Calu3 (cell line): Measurements from ENCODE around the gene LRP3. TPM values are rescaled to one million over a fixed set of nuclear protein-coding genes. Genes with fewer than 3 reads are reported as not detected.

ENCODE experiments used
- BruUV-seq: library from RNA; stranded (reverse); fragments of 400-500 nt; replicated peaks from 2 replicates; lab custom pipeline; 2021; lab: Mats Ljungman, UMichigan
- CTCF ChIA-PET: fragments of 300-600 bp; sonication (Branson Sonifier 250); formaldehyde crosslinking; loops from one replicate; lab custom pipeline; 2022; ENCODE audit warnings: antibody characterized with exemption; lab: Charles Lee
- DNase-seq: peaks from one replicate; pipeline ENCODE4 v3.0.0; 2022
- H3K27ac Mint-ChIP-seq: one replicate; pipeline ENCODE4 v1.8.0; 2022; ENCODE audit warnings: mixed read lengths; ENCODE audit not compliant: unreplicated experiment
- H3K27me3 Mint-ChIP-seq: one replicate; pipeline ENCODE4 v1.8.0; 2022; ENCODE audit warnings: mixed read lengths; ENCODE audit not compliant: unreplicated experiment
- H3K36me3 Mint-ChIP-seq: one replicate; pipeline ENCODE4 v1.8.0; 2022; ENCODE audit warnings: mild to moderate bottlenecking, moderate library complexity, mixed read lengths; ENCODE audit not compliant: insufficient read depth, unreplicated experiment
- H3K4me1 Mint-ChIP-seq: one replicate; pipeline ENCODE4 v1.8.0; 2022; ENCODE audit warnings: mild to moderate bottlenecking, low read depth, mixed read lengths; ENCODE audit not compliant: unreplicated experiment
- H3K4me3 Mint-ChIP-seq: one replicate; pipeline ENCODE4 v1.8.0; 2022; ENCODE audit warnings: mild to moderate bottlenecking, low read depth, moderate library complexity, mixed read lengths; ENCODE audit not compliant: unreplicated experiment
- H3K9me3 Mint-ChIP-seq: one replicate; pipeline ENCODE4 v1.8.0; 2022; ENCODE audit warnings: low read depth, mixed read lengths; ENCODE audit not compliant: unreplicated experiment
- intact Hi-C: fragments of 100-400 bp; cut with micrococcal nuclease; formaldehyde crosslinking; loops from one replicate; pipeline ENCODE4 v1.10.0; 2022; ENCODE audit not compliant: unreplicated experiment
- total RNA-seq: library from RNA; stranded (reverse); gene quantifications from 2 replicates; pipeline ENCODE4 v1.2.3, GENCODE V29; 2022
- TF ChIP-seq, protein P1 (sequence below): fragments of 200-600 bp; IDR thresholded peaks from one replicate; pipeline ENCODE4 v1.8.0; 2022; ENCODE audit warnings: antibody characterized with exemption; ENCODE audit not compliant: unreplicated experiment

Gene LRP3
- total RNA-seq, 1 experiment from 2014 or later: 0.59 TPM

DNA sequence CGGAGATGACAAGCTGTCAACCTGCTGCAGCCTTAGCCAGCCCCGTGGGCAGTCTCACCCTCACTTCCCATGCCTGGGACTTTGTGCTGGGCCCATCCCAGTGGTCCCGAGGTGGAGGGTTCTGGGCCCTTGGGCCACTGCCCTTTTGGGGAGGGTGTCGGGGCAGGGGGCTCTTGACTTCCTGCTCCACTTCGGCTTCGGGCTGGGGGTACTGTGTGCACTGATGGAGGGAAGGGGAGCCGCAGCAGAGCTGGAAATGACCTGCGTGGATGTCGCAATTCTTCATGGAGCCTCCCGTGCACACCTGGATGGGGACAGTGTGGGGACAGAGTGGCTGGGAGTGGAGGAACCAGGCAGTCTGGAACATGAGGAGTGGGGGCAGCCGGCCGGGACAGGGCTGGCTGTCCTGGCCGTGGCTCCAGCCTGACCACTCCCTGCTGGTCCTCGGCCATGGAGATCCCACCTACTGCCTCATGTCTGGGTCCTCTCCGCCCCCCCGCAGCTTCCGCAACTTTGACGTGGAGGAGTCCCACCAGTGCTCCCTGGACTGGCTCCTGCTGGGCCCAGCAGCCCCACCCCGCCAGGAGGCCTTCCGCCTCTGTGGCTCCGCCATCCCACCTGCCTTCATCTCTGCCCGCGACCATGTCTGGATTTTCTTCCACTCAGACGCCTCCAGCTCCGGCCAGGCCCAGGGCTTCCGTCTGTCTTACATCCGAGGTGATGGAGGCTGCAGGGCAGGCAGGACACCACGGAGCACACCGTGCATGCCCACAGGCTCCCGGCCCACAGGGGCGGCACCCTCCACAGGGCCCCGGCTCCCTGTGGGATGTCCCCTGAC, 10.2 kb downstream of the LRP3 start:
- no TSS peak for BruUV-seq
- intact Hi-C loops: no loop called here

DNA sequence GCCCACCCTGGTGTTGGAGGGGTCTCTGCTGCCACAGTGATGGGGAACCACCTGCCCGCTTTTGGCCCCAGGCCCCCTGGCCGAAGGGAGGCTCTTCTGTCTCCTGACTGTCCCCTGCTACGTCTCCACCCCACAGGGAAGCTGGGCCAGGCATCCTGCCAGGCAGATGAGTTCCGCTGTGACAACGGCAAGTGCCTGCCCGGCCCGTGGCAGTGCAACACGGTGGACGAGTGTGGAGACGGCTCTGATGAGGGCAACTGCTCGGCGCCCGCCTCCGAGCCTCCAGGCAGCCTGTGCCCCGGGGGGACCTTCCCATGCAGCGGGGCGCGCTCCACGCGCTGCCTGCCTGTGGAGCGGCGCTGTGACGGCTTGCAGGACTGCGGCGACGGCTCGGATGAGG, 11.0 kb downstream of the LRP3 start:
- BruUV-seq: no TSS peak
- intact Hi-C loops: no loop called here
- TF ChIP-seq, protein P1, sequence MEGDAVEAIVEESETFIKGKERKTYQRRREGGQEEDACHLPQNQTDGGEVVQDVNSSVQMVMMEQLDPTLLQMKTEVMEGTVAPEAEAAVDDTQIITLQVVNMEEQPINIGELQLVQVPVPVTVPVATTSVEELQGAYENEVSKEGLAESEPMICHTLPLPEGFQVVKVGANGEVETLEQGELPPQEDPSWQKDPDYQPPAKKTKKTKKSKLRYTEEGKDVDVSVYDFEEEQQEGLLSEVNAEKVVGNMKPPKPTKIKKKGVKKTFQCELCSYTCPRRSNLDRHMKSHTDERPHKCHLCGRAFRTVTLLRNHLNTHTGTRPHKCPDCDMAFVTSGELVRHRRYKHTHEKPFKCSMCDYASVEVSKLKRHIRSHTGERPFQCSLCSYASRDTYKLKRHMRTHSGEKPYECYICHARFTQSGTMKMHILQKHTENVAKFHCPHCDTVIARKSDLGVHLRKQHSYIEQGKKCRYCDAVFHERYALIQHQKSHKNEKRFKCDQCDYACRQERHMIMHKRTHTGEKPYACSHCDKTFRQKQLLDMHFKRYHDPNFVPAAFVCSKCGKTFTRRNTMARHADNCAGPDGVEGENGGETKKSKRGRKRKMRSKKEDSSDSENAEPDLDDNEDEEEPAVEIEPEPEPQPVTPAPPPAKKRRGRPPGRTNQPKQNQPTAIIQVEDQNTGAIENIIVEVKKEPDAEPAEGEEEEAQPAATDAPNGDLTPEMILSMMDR: no peak
- no peaks in the 10 kb centered on the region for H3K36me3 Mint-ChIP-seq
- H3K4me1 Mint-ChIP-seq: no peaks in the 10 kb centered on the region
- no peaks in the 10 kb centered on the region for H3K27me3 Mint-ChIP-seq
- CTCF ChIA-PET: no interaction called here
- no peak for DNase-seq
- H3K9me3 Mint-ChIP-seq: no peaks in the 10 kb centered on the region
- no peak overlapping the region for H3K4me3 Mint-ChIP-seq
- H3K27ac Mint-ChIP-seq: no peak overlapping the region

More for the DNA sequence above, 10.2 kb downstream of the LRP3 start:
- DNase-seq: no peak
- no peak overlapping the region for H3K4me3 Mint-ChIP-seq
- H3K36me3 Mint-ChIP-seq: no peaks in the 10 kb centered on the region
- CTCF ChIA-PET: no interaction called here
- H3K4me1 Mint-ChIP-seq: no peaks in the 10 kb centered on the region
- peaks cover 3% of the 10 kb centered on the region for H3K27me3 Mint-ChIP-seq
- TF ChIP-seq, protein P1: no peak
- H3K27ac Mint-ChIP-seq: no peak overlapping the region
- H3K9me3 Mint-ChIP-seq: no peaks in the 10 kb centered on the region

DNA sequence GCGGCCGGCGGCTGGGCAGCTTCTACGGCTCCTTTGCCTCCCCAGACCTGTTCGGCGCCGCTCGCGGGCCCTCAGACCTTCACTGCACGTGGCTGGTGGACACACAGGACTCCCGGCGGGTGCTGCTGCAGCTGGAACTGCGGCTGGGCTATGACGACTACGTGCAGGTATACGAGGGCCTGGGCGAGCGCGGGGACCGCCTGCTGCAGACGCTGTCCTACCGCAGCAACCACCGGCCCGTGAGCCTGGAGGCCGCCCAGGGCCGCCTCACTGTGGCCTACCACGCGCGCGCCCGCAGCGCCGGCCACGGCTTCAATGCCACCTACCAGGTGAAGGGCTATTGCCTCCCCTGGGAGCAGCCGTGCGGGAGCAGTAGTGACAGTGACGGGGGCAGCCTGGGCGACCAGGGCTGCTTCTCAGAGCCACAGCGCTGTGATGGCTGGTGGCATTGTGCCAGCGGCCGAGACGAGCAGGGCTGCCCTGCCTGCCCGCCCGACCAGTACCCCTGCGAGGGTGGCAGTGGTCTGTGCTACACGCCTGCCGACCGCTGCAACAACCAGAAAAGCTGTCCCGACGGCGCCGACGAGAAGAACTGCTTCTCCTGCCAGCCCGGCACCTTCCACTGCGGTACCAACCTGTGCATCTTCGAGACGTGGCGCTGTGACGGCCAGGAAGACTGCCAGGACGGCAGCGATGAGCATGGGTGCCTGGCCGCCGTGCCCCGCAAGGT, 11.6 kb downstream of the LRP3 start:
- H3K27me3 Mint-ChIP-seq: peaks cover 5% of the 10 kb centered on the region
- no peaks in the 10 kb centered on the region for H3K9me3 Mint-ChIP-seq
- BruUV-seq: no TSS peak
- DNase-seq: no peak
- CTCF ChIA-PET: no interaction called here
- no peak overlapping the region for H3K27ac Mint-ChIP-seq
- no peaks in the 10 kb centered on the region for H3K4me1 Mint-ChIP-seq
- intact Hi-C loops: no loop called here
- no peak overlapping the region for H3K4me3 Mint-ChIP-seq
- no peaks in the 10 kb centered on the region for H3K36me3 Mint-ChIP-seq
- TF ChIP-seq, protein P1: no peak

DNA sequence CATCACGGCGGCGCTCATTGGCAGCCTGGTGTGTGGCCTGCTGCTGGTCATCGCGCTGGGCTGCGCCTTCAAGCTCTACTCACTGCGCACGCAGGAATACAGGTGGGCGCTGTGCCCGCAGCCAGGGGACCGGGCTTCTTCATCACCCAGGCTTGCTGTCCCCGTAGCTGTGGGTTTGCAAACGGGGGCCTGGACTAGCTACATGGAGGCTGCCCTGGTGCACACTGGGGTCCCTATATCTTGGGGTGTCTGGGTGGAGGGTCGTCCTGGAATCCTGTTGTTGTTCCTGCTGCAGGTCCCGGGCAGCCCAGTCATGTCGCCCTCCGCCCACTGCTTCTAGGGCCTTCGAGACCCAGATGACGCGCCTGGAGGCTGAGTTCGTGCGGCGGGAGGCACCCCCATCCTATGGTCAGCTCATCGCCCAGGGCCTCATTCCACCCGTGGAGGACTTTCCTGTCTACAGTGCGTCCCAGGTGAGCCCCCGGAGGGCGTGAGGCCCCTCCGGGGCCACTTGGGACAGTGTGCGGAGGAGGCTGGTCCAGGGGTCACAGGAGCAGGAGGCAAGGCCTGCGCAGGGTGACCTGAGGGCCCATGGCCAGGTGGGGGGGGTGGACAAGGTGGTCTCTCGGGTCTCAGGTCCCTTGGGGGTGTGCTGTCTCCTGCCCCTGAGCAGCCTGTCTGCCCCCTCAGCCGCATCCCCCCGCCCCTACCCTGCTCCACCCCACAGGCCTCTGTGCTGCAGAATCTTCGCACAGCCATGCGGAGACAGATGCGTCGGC, 12.3 kb downstream of the LRP3 start:
- no peak overlapping the region for H3K4me3 Mint-ChIP-seq
- peaks cover 13% of the 10 kb centered on the region for H3K27me3 Mint-ChIP-seq
- intact Hi-C loops: no loop called here
- no peak for DNase-seq
- CTCF ChIA-PET: no interaction called here
- TF ChIP-seq, protein P1: no peak
- H3K4me1 Mint-ChIP-seq: no peaks in the 10 kb centered on the region
- no peaks in the 10 kb centered on the region for H3K36me3 Mint-ChIP-seq
- BruUV-seq: no TSS peak
- no peaks in the 10 kb centered on the region for H3K9me3 Mint-ChIP-seq
- no peak overlapping the region for H3K27ac Mint-ChIP-seq
